Measurements from ENCODE around the gene MST1.
"Not testable (repeated sequence)": the region's sequence is repeated elsewhere in the genome, so short reads cannot be mapped to it uniquely, and the experiment has no call there.

Gene MST1

GRCh38 chr3:49700453-49701128, 11.3 kb upstream of the MST1 start:
- DNase-seq = no peak

- DNase-seq = no peak
Observed at GRCh38 chr3:49700014-49700413, 10.7 kb upstream of the MST1 start.

GRCh38 chr3:49699281-49699979, 10.2 kb upstream of the MST1 start:
- no peak for DNase-seq

GRCh38 chr3:49695350-49696015, 6.2 kb upstream of the MST1 start:
- DNase-seq = not testable (repeated sequence)

- not testable (repeated sequence) for DNase-seq
Observed at GRCh38 chr3:49694409-49695070, 5.3 kb upstream of the MST1 start.

- not testable (repeated sequence) for DNase-seq
Observed at GRCh38 chr3:49691481-49691880, 2.2 kb upstream of the MST1 start.

- not testable (repeated sequence) for DNase-seq
Observed at GRCh38 chr3:49690856-49691255, 1.6 kb upstream of the MST1 start.

GRCh38 chr3:49689908-49690624, 792 bp upstream of the MST1 start:
- DNase-seq = not testable (repeated sequence)

- not testable (repeated sequence) for DNase-seq
Observed at GRCh38 chr3:49688338-49689045, 782 bp downstream of the MST1 start.

GRCh38 chr3:49687424-49687795, 1.9 kb downstream of the MST1 start:
- DNase-seq = not testable (repeated sequence)

GRCh38 chr3:49686769-49687423, 2.4 kb downstream of the MST1 start:
- DNase-seq = not testable (repeated sequence)

- not testable (repeated sequence) for DNase-seq
Observed at GRCh38 chr3:49686346-49686745, 2.9 kb downstream of the MST1 start.

- not testable (repeated sequence) for DNase-seq
Observed at GRCh38 chr3:49685846-49686245, 3.4 kb downstream of the MST1 start.

- DNase-seq = not testable (repeated sequence)
Observed at GRCh38 chr3:49685103-49685502, 4.2 kb downstream of the MST1 start.

- DNase-seq = not testable (repeated sequence)
Observed at GRCh38 chr3:49684453-49684852, 4.8 kb downstream of the MST1 start.

GRCh38 chr3:49683162-49683561, 6.1 kb downstream of the MST1 start:
- no peak for DNase-seq

GRCh38 chr3:49681543-49681942, 7.7 kb downstream of the MST1 start:
- no peak for DNase-seq

GRCh38 chr3:49681232-49681522, 8.1 kb downstream of the MST1 start:
- no peak for DNase-seq

GRCh38 chr3:49680493-49681231, 8.6 kb downstream of the MST1 start:
- DNase-seq = no peak

GRCh38 chr3:49675912-49676311, 13.4 kb downstream of the MST1 start:
- DNase-seq = no peak

- no peak for DNase-seq
Observed at GRCh38 chr3:49674497-49674983, 14.7 kb downstream of the MST1 start.
